ENCODE data around the gene NPFFR1. TPM values are rescaled to one million over a fixed set of nuclear protein-coding genes. Genes with fewer than 3 reads are reported as not detected.
"Not testable (repeated sequence)": the region's sequence is repeated elsewhere in the genome, so short reads cannot be mapped to it uniquely, and the experiment has no call there.

NPFFR1 gene
- total RNA-seq, 2 experiments from 2014 or later, result not detected

GRCh38 chr10:70227548-70228320 lies 56.1 kb downstream of the NPFFR1 start:
- intact Hi-C loops (cut with micrococcal nuclease; ENCODE audit: unreplicated experiment), result no loop called here
- Histone ChIP-seq H3K36me3 (ENCODE audit: insufficient read depth, low read length) (peaks cover 82% of the 10 kb centered on the region), H3K9me3 (ENCODE audit: low read length) (peaks cover 5% of the 10 kb centered on the region; the same call in 1 of the 2 replicates), H3K4me2 (ENCODE audit: low read length) (no peak overlapping the region), H4K20me1 (ENCODE audit: insufficient read depth, low read length) (peaks cover 29% of the 10 kb centered on the region), H3K9me2 (ENCODE audit: insufficient read depth, low read length) (no peaks in the 10 kb centered on the region), H3K27ac (ENCODE audit: low read depth, low read length, poor library complexity, severe bottlenecking) (no peak overlapping the region), H3K79me2 (ENCODE audit: insufficient read depth, low read depth, low read length) (peaks cover 96% of the 10 kb centered on the region), H3K4me3 (ENCODE audit: low read depth, low read length, poor library complexity, severe bottlenecking) (no peak overlapping the region), H2AFZ (ENCODE audit: low read length) (no peak overlapping the region), H3K4me1 (ENCODE audit: insufficient read depth, low read length, poor library complexity, severe bottlenecking) (peaks cover 49% of the 10 kb centered on the region)
- POLR2A ChIA-PET, result interaction anchor here (0.6 to 0.7 kb wide), 3 partner anchors 23 to 1686 kb away, joined by 3 read pairs; no protein-coding TSS in a partner anchor
- CTCF ChIA-PET (ENCODE audit: unreplicated experiment), result no interaction called here
- TF ChIP-seq CTCF (conservative IDR thresholded peaks at IDR 0.05; ENCODE audit: low read length) (no peak), EZH2phosphoT487 (IDR thresholded peaks at IDR 0.05; ENCODE audit: borderline replicate concordance, low read depth, low read length) (no peak)
- BruUV-seq (replicated peaks), result no TSS peak
- no peak for DNase-seq (ENCODE audit: low spot score)

DNA sequence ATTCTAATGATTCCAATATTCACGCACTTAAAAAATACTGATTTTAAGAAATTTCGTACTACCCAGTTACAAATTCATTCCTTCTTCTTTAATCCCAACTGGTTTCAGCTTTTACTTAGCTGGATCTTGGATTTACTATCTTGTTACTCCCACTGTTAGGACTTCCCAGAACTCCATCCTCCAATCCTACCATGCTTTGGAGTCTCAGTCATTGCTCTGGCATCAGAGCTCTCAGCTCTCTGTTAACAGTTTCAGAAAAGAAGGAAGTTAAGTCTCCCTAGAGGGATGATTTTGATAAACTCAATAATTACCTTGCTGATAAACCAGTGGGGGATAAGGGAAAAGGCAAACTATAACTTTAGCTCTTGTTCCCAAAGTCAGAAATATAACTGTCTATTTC lies 60.1 kb downstream of the NPFFR1 start:
- ChIA-PET POLR2A (interaction anchor here (0.6 to 1.2 kb wide), 3 partner anchors 10 to 169 kb away, joined by 3 to 4 read pairs (median 4); no protein-coding TSS in a partner anchor), CTCF (ENCODE audit: unreplicated experiment) (interaction anchor here (1.0 kb wide), 1 partner anchor 140 kb away, joined by 4 read pairs; no protein-coding TSS in a partner anchor)
- BruUV-seq (replicated peaks), result no TSS peak
- H3K36me3 ChIP-seq (ENCODE audit: insufficient read depth, low read length), result peaks cover 91% of the 10 kb centered on the region
- no peak overlapping the region for H3K4me3 ChIP-seq (ENCODE audit: low read depth, low read length, poor library complexity, severe bottlenecking)
- peaks cover 27% of the 10 kb centered on the region for H4K20me1 ChIP-seq (ENCODE audit: insufficient read depth, low read length)
- no peak overlapping the region for H2AFZ ChIP-seq (ENCODE audit: low read length)
- no peak overlapping the region for H3K4me2 ChIP-seq (ENCODE audit: low read length)
- no peaks in the 10 kb centered on the region for H3K9me2 ChIP-seq (ENCODE audit: insufficient read depth, low read length)
- H3K9me3 ChIP-seq (ENCODE audit: low read length), result peaks cover 5% of the 10 kb centered on the region; the same call in 1 of the 2 replicates
- intact Hi-C loops (cut with micrococcal nuclease; ENCODE audit: unreplicated experiment), result loop anchor here (2.0 kb wide), 1 partner anchor 41 kb away; no protein-coding TSS in a partner anchor
- H3K27ac ChIP-seq (ENCODE audit: low read depth, low read length, poor library complexity, severe bottlenecking), result no peak overlapping the region
- DNase-seq (ENCODE audit: low spot score), result no peak
- no peak for TF ChIP-seq EZH2phosphoT487 (IDR thresholded peaks at IDR 0.05; ENCODE audit: borderline replicate concordance, low read depth, low read length)
- TF ChIP-seq CTCF (conservative IDR thresholded peaks at IDR 0.05; ENCODE audit: low read length), result no peak
- peaks cover 78% of the 10 kb centered on the region for H3K79me2 ChIP-seq (ENCODE audit: insufficient read depth, low read depth, low read length)
- peaks cover 35% of the 10 kb centered on the region for H3K4me1 ChIP-seq (ENCODE audit: insufficient read depth, low read length, poor library complexity, severe bottlenecking)

DNA sequence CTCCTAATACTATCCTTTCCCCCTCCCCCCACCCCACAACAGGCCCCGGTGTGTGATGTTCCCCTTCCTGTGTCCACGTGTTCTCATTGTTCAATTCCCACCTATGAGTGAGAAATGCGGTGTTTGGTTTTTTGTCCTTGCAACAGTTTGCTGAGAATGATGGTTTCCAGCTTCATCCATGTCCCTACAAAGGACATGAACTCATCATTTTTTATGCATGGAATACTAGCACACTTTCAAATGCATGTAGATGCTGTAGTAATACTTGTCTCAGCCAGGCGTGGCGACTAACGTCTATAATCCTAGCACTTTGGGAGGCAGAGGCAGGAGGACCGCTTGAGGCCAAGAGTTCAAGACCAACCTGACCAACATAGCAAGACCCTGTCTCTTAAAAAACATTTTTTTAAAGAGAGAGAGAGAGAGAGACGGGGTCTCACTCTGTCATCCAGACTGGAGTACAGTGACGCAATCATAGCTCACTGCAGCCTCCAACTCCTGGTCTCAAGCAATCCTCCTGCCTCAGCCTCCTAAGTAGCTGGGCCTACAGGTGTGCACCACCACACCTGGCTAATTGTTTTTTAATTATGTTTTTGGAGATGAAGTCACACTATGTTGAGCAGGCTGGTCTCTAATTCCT lies 60.9 kb downstream of the NPFFR1 start:
- not testable (repeated sequence) for H3K9me3 ChIP-seq (ENCODE audit: low read length); DNase-seq (ENCODE audit: low spot score); H3K4me3 ChIP-seq (ENCODE audit: low read depth, low read length, poor library complexity, severe bottlenecking); H3K4me2 ChIP-seq (ENCODE audit: low read length); H3K9me2 ChIP-seq (ENCODE audit: insufficient read depth, low read length); BruUV-seq (replicated peaks); H3K27ac ChIP-seq (ENCODE audit: low read depth, low read length, poor library complexity, severe bottlenecking); H2AFZ ChIP-seq (ENCODE audit: low read length)
- peaks cover 91% of the 10 kb centered on the region for H3K36me3 ChIP-seq (ENCODE audit: insufficient read depth, low read length)
- POLR2A ChIA-PET, result interaction anchor here (0.6 to 2.4 kb wide), 7 partner anchors 9 to 189 kb away, joined by 3 to 12 read pairs (median 4); no protein-coding TSS in a partner anchor
- H3K4me1 ChIP-seq (ENCODE audit: insufficient read depth, low read length, poor library complexity, severe bottlenecking), result peaks cover 27% of the 10 kb centered on the region
- H3K79me2 ChIP-seq (ENCODE audit: insufficient read depth, low read depth, low read length), result peaks cover 78% of the 10 kb centered on the region
- intact Hi-C loops (cut with micrococcal nuclease; ENCODE audit: unreplicated experiment), result loop anchor here (2.0 kb wide), 1 partner anchor 42 kb away; no protein-coding TSS in a partner anchor
- CTCF ChIA-PET (ENCODE audit: unreplicated experiment), result interaction anchor here (1.0 kb wide), 1 partner anchor 141 kb away, joined by 4 read pairs; no protein-coding TSS in a partner anchor
- H4K20me1 ChIP-seq (ENCODE audit: insufficient read depth, low read length), result peaks cover 21% of the 10 kb centered on the region
